HG03103 (cell line): Measurements from ENCODE around the gene SRC.
A peak's percentile ranks its signal among the peaks of the same experiment; 100 is the strongest.

Source experiments
- ATAC-seq: cut with Tn5 transposase; IDR thresholded peaks from one replicate; pipeline ENCODE4 v1.9.1; 2021; ENCODE audit warnings: low read depth; ENCODE audit not compliant: unreplicated experiment

The SRC gene

GRCh38 chr20:37314617-37315016 is 31.3 kb upstream of the SRC start:
- no peak for ATAC-seq

GRCh38 chr20:37315021-37315451 is 30.9 kb upstream of the SRC start:
- ATAC-seq = no peak

- ATAC-seq = peak; percentile 27
Observed at GRCh38 chr20:37315452-37316110, 30.4 kb upstream of the SRC start.

- ATAC-seq = peak; percentile 74
Observed at GRCh38 chr20:37316116-37316774, 29.7 kb upstream of the SRC start.

GRCh38 chr20:37316775-37317170 is 29.2 kb upstream of the SRC start:
- ATAC-seq = no peak

- ATAC-seq = no peak
Observed at GRCh38 chr20:37317316-37317715, 28.6 kb upstream of the SRC start.

GRCh38 chr20:37317994-37318640 is 27.8 kb upstream of the SRC start:
- no peak for ATAC-seq

- no peak for ATAC-seq
Observed at GRCh38 chr20:37319151-37319671, 26.7 kb upstream of the SRC start.

GRCh38 chr20:37323985-37324384 is 22.0 kb upstream of the SRC start:
- ATAC-seq = no peak

- no peak for ATAC-seq
Observed at GRCh38 chr20:37325206-37325605, 20.7 kb upstream of the SRC start.

- ATAC-seq = no peak
Observed at GRCh38 chr20:37326666-37327065, 19.3 kb upstream of the SRC start.

- ATAC-seq = no peak
Observed at GRCh38 chr20:37327748-37328147, 18.2 kb upstream of the SRC start.

GRCh38 chr20:37328149-37328945 is 17.6 kb upstream of the SRC start:
- ATAC-seq = no peak

GRCh38 chr20:37329481-37330165 is 16.3 kb upstream of the SRC start:
- ATAC-seq = no peak

- no peak for ATAC-seq
Observed at GRCh38 chr20:37330316-37330715, 15.6 kb upstream of the SRC start.

- ATAC-seq = no peak
Observed at GRCh38 chr20:37331060-37331857, 14.7 kb upstream of the SRC start.

GRCh38 chr20:37333130-37333847 is 12.7 kb upstream of the SRC start:
- ATAC-seq = no peak

GRCh38 chr20:37333848-37334318 is 12.1 kb upstream of the SRC start:
- ATAC-seq = no peak

GRCh38 chr20:37334450-37334849 is 11.5 kb upstream of the SRC start:
- no peak for ATAC-seq
